ENCODE data around the gene ATXN3. TPM values are rescaled to one million over a fixed set of nuclear protein-coding genes. Genes with fewer than 3 reads are reported as not detected.

ATXN3 gene
- total RNA-seq, 1 experiment from 2014 or later = 27.6 TPM

DNA sequence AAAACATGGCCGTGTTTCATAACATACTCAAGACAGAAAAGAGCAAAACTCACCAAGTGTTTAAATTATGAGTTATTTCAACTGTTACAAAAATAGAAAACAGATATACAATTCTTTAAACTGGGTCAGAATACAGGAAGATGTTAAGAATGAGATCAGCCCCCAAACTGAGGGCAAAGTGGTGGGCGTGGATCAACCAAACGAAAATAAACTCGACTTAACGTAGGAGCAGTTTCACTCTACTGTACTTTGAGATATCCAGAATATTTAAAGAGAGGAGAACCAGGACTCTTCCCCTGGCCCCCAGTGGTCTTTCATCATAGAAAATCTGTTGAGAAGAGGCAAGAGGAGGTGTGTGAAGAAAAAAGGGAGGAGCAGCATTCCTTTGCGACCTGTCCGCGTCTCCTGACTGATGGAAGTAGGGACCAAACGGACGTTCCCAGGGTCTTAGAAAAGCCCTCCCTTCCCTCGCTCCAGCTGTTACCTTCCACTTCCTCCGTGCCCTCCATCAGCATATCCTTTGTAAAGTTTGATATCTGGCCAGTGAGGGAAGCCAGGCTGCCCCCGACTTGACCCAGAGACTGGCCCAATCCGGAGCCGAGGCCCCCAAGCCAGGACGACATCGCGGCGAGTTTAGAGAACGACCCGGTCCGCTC is 67.2 kb downstream of the ATXN3 start:
- POLR2A ChIA-PET = interaction anchor here (1.5 to 2.0 kb wide), 3 partner anchors 17 to 68 kb away, joined by 6 to 8 read pairs (median 6); partner anchors contain the start of gene ATXN3
- TF ChIP-seq SP1 (IDR thresholded peaks at IDR 0.05; ENCODE audit: low read depth) (no peak), RAD21 (IDR thresholded peaks at IDR 0.05; ENCODE audit: low read depth) (no peak), ZNF274 (IDR thresholded peaks at IDR 0.05; ENCODE audit: low read depth, low read length) (no peak), SIN3A (IDR thresholded peaks at IDR 0.05; ENCODE audit: low read depth) (0 out of 2 replicates have a peak, but pooled peaks have one; percentile 3)
- TF ChIP-seq, protein P1, sequence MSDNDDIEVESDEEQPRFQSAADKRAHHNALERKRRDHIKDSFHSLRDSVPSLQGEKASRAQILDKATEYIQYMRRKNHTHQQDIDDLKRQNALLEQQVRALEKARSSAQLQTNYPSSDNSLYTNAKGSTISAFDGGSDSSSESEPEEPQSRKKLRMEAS (IDR thresholded peaks at IDR 0.05) = no peak

DNA sequence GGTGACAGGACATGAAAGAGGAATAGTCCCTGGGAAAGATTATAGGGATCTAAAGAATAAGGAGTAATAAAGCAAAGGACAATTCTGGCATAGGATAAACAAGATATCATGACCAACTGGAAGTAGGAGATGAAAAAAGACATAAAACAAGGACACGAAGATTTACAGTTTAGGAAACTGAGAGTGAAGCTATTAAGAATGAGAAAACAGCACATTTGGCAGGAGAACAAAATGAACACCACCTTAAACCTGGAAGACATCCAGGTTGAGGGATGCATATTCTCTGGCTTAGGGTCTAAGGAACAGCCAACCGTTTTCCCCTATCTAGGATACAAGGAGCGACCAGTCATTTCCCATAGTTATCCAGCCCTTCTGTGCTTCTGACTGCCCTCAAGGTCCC is 68.4 kb downstream of the ATXN3 start:
- intact Hi-C loops (cut with micrococcal nuclease) = no loop called here
- CTCF ChIA-PET = no interaction called here
- TF ChIP-seq EGR1 (IDR thresholded peaks at IDR 0.05; ENCODE audit: low read depth) = no peak
- no peak for TF ChIP-seq CBX3 (IDR thresholded peaks at IDR 0.05; ENCODE audit: low read depth)
- TF ChIP-seq, protein P2, sequence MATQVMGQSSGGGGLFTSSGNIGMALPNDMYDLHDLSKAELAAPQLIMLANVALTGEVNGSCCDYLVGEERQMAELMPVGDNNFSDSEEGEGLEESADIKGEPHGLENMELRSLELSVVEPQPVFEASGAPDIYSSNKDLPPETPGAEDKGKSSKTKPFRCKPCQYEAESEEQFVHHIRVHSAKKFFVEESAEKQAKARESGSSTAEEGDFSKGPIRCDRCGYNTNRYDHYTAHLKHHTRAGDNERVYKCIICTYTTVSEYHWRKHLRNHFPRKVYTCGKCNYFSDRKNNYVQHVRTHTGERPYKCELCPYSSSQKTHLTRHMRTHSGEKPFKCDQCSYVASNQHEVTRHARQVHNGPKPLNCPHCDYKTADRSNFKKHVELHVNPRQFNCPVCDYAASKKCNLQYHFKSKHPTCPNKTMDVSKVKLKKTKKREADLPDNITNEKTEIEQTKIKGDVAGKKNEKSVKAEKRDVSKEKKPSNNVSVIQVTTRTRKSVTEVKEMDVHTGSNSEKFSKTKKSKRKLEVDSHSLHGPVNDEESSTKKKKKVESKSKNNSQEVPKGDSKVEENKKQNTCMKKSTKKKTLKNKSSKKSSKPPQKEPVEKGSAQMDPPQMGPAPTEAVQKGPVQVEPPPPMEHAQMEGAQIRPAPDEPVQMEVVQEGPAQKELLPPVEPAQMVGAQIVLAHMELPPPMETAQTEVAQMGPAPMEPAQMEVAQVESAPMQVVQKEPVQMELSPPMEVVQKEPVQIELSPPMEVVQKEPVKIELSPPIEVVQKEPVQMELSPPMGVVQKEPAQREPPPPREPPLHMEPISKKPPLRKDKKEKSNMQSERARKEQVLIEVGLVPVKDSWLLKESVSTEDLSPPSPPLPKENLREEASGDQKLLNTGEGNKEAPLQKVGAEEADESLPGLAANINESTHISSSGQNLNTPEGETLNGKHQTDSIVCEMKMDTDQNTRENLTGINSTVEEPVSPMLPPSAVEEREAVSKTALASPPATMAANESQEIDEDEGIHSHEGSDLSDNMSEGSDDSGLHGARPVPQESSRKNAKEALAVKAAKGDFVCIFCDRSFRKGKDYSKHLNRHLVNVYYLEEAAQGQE (IDR thresholded peaks at IDR 0.05; ENCODE audit: low read depth) = no peak
- TF ChIP-seq, protein P3, sequence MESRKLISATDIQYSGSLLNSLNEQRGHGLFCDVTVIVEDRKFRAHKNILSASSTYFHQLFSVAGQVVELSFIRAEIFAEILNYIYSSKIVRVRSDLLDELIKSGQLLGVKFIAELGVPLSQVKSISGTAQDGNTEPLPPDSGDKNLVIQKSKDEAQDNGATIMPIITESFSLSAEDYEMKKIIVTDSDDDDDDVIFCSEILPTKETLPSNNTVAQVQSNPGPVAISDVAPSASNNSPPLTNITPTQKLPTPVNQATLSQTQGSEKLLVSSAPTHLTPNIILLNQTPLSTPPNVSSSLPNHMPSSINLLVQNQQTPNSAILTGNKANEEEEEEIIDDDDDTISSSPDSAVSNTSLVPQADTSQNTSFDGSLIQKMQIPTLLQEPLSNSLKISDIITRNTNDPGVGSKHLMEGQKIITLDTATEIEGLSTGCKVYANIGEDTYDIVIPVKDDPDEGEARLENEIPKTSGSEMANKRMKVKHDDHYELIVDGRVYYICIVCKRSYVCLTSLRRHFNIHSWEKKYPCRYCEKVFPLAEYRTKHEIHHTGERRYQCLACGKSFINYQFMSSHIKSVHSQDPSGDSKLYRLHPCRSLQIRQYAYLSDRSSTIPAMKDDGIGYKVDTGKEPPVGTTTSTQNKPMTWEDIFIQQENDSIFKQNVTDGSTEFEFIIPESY (IDR thresholded peaks at IDR 0.05; ENCODE audit: extremely low read depth, insufficient replicate concordance, low read length) = no peak
- no peak for TF ChIP-seq RAD21 (IDR thresholded peaks at IDR 0.05; ENCODE audit: low read depth)
- no peak for TF ChIP-seq EZH2 (IDR thresholded peaks at IDR 0.05)
- TF ChIP-seq EZH2phosphoT487 (IDR thresholded peaks at IDR 0.05; ENCODE audit: borderline replicate concordance) = no peak
- no peak for TF ChIP-seq SP1 (IDR thresholded peaks at IDR 0.05; ENCODE audit: low read depth)
- TF ChIP-seq JUND (IDR thresholded peaks at IDR 0.05) = no peak
- no peak for TF ChIP-seq ELF1 (IDR thresholded peaks at IDR 0.05; ENCODE audit: borderline replicate concordance, low read depth)
- TF ChIP-seq ZFX (IDR thresholded peaks at IDR 0.05) = no peak
- TF ChIP-seq, protein P4, sequence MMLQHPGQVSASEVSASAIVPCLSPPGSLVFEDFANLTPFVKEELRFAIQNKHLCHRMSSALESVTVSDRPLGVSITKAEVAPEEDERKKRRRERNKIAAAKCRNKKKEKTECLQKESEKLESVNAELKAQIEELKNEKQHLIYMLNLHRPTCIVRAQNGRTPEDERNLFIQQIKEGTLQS (IDR thresholded peaks at IDR 0.05) = no peak

More for the DNA sequence above, 67.2 kb downstream of the ATXN3 start:
- no peaks in the 10 kb centered on the region for H3K9me2 ChIP-seq (ENCODE audit: insufficient read depth)
- H3K79me2 ChIP-seq (ENCODE audit: insufficient read depth, low read length) = peaks cover 64% of the 10 kb centered on the region
- DNase-seq (ENCODE audit: low read depth, low spot score) (peak; percentile 49), ATAC-seq (peak; percentile 69)
- H4K20me1 ChIP-seq (ENCODE audit: insufficient read depth) = no peaks in the 10 kb centered on the region
- H3K4me3 ChIP-seq (replicated peaks in 1 of 2; ENCODE audit: low read depth in 1 of 2, low read length in 2 of 2) = peak overlapping the region; percentile 83 to 93
- peaks cover 12 to 14% of the 10 kb centered on the region in 2 experiments for H3K4me1 ChIP-seq (ENCODE audit: control insufficient read depth in 1 of 2, insufficient read depth in 2 of 2, low read length in 2 of 2)
- CTCF ChIA-PET = interaction anchor here (1.0 kb wide), 1 partner anchor 42 kb away, joined by 3 read pairs; no protein-coding TSS in a partner anchor
- no peaks in the 10 kb centered on the region for H3K36me3 ChIP-seq (ENCODE audit: control insufficient read depth in 1 of 2, insufficient read depth in 2 of 2, low read length in 2 of 2)
- RAD21 ChIA-PET (ENCODE audit: low non-redundant PET in 1 of 2, low total read pairs in 2 of 2, uncharacterized antibody in 2 of 2, unreplicated experiment in 2 of 2) = no interaction called here
- TSS peak; percentile 77 for BruUV-seq (replicated peaks)
- H3K27me3 ChIP-seq (ENCODE audit: insufficient read depth, low read length) = no peaks in the 10 kb centered on the region
- H3K9me3 ChIP-seq (ENCODE audit: control insufficient read depth in 1 of 2, insufficient read depth in 1 of 2, low read depth in 1 of 2, low read length in 2 of 2) = no peaks in the 10 kb centered on the region
- peak overlapping the region; percentile 94 for H3K27ac ChIP-seq (ENCODE audit: low read depth, low read length)
- peak overlapping the region; percentile 99 for H3K4me2 ChIP-seq (ENCODE audit: low read length)
- H3K9ac ChIP-seq (ENCODE audit: low read length) = peak overlapping the region; percentile 87
- intact Hi-C loops (cut with micrococcal nuclease) = no loop called here
- peak overlapping the region; percentile 47 for H2AFZ ChIP-seq (ENCODE audit: low read depth, low read length, poor library complexity, severe bottlenecking)

More for the DNA sequence above, 68.4 kb downstream of the ATXN3 start:
- Histone ChIP-seq H3K4me2 (ENCODE audit: low read length) (peak overlapping the region; percentile 99; the same call in 1 of the 2 replicates), H3K36me3 (ENCODE audit: control insufficient read depth in 1 of 2, insufficient read depth in 2 of 2, low read length in 2 of 2) (no peaks in the 10 kb centered on the region), H3K79me2 (ENCODE audit: insufficient read depth, low read length) (peaks cover 71% of the 10 kb centered on the region), H3K4me3 (replicated peaks in 1 of 2; ENCODE audit: low read depth in 1 of 2, low read length in 2 of 2) (no peak overlapping the region), H2AFZ (ENCODE audit: low read depth, low read length, poor library complexity, severe bottlenecking) (no peak overlapping the region), H4K20me1 (ENCODE audit: insufficient read depth) (no peaks in the 10 kb centered on the region), H3K9me2 (ENCODE audit: insufficient read depth) (no peaks in the 10 kb centered on the region), H3K9me3 (ENCODE audit: control insufficient read depth in 1 of 2, insufficient read depth in 1 of 2, low read depth in 1 of 2, low read length in 2 of 2) (no peaks in the 10 kb centered on the region), H3K27me3 (ENCODE audit: insufficient read depth, low read length) (no peaks in the 10 kb centered on the region), H3K4me1 (ENCODE audit: control insufficient read depth in 1 of 2, insufficient read depth in 2 of 2, low read length in 2 of 2) (peaks cover 12 to 14% of the 10 kb centered on the region in 2 experiments), H3K27ac (ENCODE audit: low read depth, low read length) (no peak overlapping the region), H3K9ac (ENCODE audit: low read length) (no peak overlapping the region)
- ATAC-seq = no peak
- BruUV-seq (replicated peaks) = no TSS peak
- RAD21 ChIA-PET (ENCODE audit: low non-redundant PET in 1 of 2, low total read pairs in 2 of 2, uncharacterized antibody in 2 of 2, unreplicated experiment in 2 of 2) = no interaction called here
- DNase-seq (ENCODE audit: low read depth, low spot score) = no peak
- POLR2A ChIA-PET = no interaction called here
